Measurements from ENCODE around the gene PRKCQ.
A peak's percentile ranks its signal among the peaks of the same experiment; 100 is the strongest.

The PRKCQ gene
- total RNA-seq = 0 to 3.1 (median 0.12) reads per million in 17 experiments

- peak in 1 of 4 experiments; percentile 24 for DNase-seq
Observed at GRCh38 chr10:6579904-6580278, at the start of gene PRKCQ. PRKCQ (minus strand) TSS chr10:6580276; CDS start chr10:6515135, 65,141 bp downstream.

GRCh38 chr10:6625428-6625827, 45.4 kb upstream of the PRKCQ start:
- DNase-seq = no peak

GRCh38 chr10:6624392-6624791, 44.3 kb upstream of the PRKCQ start:
- no peak for DNase-seq

- no peak for DNase-seq
Observed at GRCh38 chr10:6622921-6623320, 42.8 kb upstream of the PRKCQ start.

GRCh38 chr10:6621536-6621935, 41.5 kb upstream of the PRKCQ start:
- no peak for DNase-seq

GRCh38 chr10:6619660-6620059, 39.6 kb upstream of the PRKCQ start:
- no peak for DNase-seq

- no peak for DNase-seq
Observed at GRCh38 chr10:6618340-6618739, 38.3 kb upstream of the PRKCQ start.

- DNase-seq = no peak
Observed at GRCh38 chr10:6617309-6618076, 37.4 kb upstream of the PRKCQ start.

- no peak for DNase-seq
Observed at GRCh38 chr10:6615971-6616370, 35.9 kb upstream of the PRKCQ start.

GRCh38 chr10:6612371-6612770, 32.3 kb upstream of the PRKCQ start:
- DNase-seq = no peak

GRCh38 chr10:6610647-6611046, 30.6 kb upstream of the PRKCQ start:
- DNase-seq = no peak

GRCh38 chr10:6609625-6610024, 29.5 kb upstream of the PRKCQ start:
- peak in 3 of 4 experiments; percentile 4 to 50 (median 33) for DNase-seq

- DNase-seq = peak; percentile 6 to 49 (median 38)
Observed at GRCh38 chr10:6607778-6608177, 27.7 kb upstream of the PRKCQ start.

GRCh38 chr10:6607182-6607581, 27.1 kb upstream of the PRKCQ start:
- DNase-seq = peak; percentile 15 to 43 (median 32)

GRCh38 chr10:6603142-6604125, 23.4 kb upstream of the PRKCQ start:
- no peak for DNase-seq

GRCh38 chr10:6602700-6603084, 22.6 kb upstream of the PRKCQ start:
- peak in 1 of 4 experiments; percentile 17 for DNase-seq

- DNase-seq = no peak
Observed at GRCh38 chr10:6602026-6602699, 22.1 kb upstream of the PRKCQ start.

GRCh38 chr10:6601246-6601805, 21.2 kb upstream of the PRKCQ start:
- DNase-seq = no peak

GRCh38 chr10:6600224-6600987, 20.3 kb upstream of the PRKCQ start:
- no peak for DNase-seq

GRCh38 chr10:6598679-6599078, 18.6 kb upstream of the PRKCQ start:
- DNase-seq = no peak

- DNase-seq = no peak
Observed at GRCh38 chr10:6597478-6597877, 17.4 kb upstream of the PRKCQ start.

GRCh38 chr10:6595499-6595898, 15.4 kb upstream of the PRKCQ start:
- DNase-seq = no peak
